DMS114 treated with DMSO at 0.1 percent for 48 hours (cell line): ENCODE data around the gene NRCAM.
A peak's percentile ranks its signal among the peaks of the same experiment; 100 is the strongest.

Source experiments
- DNase-seq: peaks from one replicate; lab custom pipeline; 2025; ENCODE audit not compliant: unreplicated experiment; lab: John Stamatoyannopoulos, UW

NRCAM gene

DNA sequence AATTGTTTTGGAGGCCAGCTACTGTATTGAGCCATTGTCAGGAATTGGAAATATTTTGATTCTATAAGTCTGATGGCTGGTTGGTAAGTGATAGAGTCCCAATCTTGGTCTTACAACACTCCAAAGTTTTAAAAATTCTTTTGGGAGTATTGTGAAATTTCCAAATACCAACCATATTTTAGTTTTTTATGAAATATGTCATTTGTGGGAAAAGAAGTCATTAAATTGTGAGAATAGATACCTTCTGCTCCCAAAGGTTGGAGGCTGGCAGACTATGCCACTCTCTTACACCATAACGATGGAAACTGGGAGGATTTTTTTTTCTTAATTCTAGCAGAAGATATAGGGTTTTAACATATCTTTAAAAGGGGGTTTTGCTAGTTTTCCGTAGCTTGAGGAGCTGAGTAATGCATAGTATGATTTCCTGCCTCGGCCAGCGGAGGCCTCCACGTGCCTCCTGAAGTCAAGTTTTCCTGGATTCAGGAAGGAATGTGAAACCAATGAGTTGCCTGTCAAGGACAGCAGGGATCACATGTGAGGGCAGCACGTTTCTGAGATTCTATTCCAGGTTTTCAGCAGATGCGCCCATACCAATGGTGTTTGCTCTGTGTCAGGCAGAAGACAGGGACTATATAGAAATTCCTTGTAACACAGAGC lies 233.9 kb downstream of the NRCAM start:
- DNase-seq: no peak

DNA sequence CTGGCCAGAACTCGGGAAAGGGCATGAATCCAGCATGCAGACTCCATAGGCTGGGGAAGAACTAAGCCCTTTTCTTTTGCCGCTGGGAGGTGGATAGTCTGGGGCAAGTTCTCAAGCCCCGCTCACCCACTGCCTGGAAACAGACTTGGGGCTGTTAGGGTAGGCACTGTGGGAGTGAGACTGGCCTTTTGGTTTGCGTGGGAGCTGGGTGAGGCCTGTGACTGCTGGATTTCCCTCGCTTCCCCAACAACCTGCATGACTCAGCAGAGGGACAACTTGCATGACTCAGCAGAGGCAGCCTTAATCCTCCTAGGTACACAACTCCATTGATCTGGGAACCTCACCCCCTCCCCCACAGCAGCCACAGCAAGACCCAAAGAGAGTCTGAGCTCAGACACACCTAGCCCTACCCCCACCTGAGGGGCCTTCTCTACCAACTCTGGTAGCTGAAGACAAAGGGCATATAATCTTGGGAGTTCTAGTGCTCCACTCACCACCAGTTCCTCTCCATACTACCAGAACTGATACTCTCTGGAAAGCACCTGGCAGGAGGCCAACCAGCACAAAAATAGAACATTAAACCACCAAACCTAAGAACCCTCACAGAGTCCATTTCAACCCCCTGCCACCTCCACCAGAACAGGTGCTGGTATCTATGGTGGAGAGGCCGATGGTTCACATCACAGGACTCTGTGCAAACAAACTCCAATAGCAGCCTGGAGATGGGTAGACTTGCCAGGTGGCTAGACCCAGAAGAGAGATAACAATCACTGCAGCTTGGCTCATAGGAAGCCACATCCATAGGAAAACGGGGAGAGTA lies 244.6 kb downstream of the NRCAM start:
- no peak for DNase-seq

DNA sequence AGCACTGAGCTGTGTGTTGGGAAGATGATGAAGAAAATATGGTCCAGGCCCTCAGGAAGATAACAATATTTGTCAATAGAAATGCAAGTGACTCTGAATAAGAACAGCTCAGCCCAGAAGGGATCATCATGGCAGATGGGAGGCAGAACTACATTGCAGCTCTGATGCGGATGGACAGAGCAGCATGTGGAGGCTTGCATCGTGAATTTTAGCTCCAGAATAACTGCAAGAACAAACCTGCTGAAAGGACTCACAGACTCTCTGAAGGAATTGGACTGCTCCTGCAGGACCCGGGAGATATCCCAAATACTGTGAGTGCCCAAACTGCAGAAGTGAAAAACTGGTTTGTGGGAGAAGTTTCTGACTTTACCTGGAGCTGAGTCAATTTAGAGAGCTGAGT lies 245.4 kb downstream of the NRCAM start:
- no peak for DNase-seq

DNA sequence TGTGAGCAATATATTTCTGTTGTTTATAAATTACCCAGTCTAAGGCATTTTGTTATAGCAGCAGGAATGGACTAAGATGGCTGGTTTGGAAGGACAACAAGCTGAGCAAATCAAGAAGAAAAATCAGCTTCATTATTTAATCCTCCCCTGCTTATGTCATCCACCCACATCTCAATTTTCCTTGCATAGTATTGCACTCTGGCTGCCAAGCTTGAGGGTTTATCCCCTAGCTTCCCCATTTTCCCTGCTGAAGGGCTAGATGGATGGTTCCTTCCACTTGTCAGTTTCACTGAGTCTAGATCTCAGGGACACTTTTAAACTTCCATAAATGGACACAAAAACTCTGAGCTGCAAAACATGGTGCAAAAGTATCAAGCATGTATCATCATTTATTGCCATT lies 250.9 kb downstream of the NRCAM start:
- no peak for DNase-seq

DNA sequence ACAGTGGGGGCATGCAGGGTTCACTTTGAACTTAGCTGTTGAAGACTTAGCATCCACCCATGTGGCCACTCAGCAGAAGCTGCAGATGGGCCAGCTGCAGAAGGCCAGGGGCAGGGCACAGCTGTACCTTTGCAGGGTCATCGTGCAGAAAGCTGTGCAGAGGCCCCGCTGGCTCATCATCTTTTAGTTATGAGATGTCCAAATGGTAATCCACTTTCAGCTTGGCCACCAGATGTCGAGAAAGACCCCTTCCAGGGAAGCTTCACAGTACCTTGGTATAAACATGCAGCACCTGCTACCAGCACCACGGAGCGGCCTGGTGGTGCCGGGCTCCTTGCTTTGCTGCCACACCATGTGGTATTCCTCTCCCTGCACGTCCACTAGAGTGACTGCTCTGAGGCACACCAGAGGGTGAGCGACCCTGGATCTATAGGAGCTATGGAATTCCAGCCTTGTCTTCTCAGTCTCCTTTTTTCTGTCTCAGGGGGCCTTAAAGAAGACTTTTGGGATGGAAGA lies 251.9 kb downstream of the NRCAM start:
- DNase-seq: no peak

DNA sequence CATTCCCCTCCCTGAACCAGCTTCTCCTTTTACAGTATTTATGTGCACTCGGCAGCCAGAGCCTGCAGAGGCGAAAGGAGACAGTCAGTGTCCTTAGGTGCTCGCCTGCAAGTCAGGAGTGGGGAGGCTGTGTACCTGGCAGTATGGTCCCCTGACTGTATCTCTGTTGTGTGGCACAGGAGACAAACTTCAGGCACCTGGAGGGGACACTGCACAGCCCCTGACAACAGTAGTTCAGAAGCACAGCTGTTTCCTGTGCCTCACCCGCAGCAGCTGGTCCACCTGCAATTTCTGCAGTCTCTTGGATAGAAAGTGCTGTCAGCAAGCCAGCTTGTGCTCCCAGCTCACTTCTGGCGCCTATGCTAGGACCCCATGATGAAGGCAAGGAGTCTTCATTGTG lies 252.7 kb downstream of the NRCAM start:
- DNase-seq: no peak

DNA sequence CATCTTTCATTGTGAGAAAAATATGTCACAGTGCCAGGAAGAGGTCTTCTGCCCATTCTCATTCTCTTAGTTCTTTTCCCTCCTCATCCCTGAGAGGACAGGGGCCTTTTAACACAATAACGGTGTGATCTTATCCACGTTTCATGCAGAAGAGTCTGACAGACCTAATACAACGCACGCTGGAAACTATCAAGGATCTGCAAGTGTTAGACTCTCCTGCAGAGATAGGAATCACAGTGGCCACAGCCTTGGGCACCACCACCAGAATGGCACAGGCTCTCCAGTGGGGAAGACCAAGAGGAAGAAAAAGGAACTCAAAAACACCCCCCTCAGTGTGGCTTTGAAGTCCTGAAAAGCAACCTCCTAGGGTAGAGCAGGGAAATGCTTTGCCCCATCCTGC lies 253.5 kb downstream of the NRCAM start:
- no peak for DNase-seq

DNA sequence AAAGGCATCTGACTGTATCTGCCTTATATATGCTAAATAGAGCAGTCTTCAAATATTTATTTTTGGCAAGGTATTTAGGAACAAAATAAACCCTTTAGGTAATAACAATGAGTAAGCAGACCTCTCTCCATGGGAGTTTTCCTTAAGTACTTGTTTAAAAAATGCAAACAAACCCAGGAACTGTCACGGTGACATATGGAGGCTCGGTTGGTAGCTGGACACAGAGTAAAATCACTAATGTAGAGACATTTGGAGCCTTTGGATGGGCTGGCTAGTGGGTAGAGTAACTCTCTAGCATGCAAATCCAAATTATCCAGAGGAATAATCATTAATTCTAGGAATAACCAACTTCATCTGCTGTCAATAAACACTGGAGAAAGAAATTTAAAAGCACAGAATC lies 254.5 kb downstream of the NRCAM start:
- DNase-seq: no peak

DNA sequence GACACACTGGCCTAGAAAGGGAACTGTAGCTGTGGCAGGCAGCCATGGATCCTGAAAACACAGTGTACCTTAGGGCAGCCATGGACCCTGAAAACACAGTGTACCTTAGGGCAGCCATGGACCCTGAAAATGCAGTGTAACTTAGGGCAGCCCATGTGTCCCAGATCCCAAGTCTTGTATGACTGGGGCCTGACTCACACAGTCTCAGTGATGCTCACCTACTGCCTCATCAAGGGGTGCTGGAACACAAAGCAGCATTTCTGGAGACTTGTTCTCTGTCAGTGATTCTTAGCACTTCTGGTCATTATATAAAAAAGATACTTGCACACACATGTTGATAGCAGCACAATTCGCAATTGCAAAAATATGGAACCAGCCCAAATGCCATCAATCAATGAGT lies 255.9 kb downstream of the NRCAM start:
- DNase-seq: no peak

DNA sequence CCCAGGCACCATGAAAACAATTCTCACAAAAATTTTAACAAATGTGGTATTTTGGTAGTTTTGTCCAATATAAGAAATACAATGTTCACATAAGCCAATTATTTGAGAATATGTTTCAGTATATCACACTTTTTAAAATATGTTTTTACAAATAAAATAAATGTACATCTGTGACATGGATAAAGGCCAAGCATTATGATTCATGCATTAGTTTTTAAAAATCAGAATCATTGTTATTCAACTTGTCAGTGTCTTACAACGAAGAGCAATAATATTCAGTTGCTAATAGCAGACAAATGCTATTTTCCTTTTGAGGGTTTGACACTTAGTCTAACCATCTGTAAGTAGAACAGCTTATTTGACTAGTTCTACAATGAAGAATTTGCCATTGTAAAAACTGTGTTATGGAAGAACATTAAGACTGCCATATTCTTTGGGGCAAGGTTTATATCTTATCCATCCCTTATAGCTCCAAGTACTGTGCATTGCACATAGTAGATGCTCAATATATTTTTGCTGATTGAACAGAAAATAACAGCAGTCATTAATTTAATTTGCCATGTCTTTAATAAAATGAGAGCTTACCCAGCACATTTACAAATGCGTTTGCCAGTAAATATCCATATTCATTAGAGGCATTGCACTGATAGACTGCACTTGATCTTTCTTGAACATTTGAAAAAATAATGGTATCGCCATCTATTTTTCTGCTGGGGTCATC lies 258.7 kb downstream of the NRCAM start:
- DNase-seq: no peak

DNA sequence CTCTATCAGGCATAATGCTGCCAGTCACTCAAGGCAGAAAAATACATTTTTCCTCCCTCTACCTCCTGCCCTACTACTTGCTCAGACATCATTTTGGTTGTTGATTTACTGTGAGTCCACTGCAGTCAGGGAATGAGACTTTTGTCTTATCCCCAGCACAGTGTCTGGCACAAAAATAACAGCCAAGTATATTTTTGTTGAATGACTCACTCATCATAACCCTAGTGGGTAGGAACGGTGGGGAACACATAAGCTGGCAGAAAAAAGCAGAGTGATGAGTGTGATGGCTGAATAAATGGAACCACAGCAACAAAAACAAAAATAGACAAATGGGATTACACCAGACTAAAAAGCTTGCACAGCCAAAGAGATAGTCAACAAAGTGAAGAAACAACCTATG lies 260.2 kb downstream of the NRCAM start:
- no peak for DNase-seq

DNA sequence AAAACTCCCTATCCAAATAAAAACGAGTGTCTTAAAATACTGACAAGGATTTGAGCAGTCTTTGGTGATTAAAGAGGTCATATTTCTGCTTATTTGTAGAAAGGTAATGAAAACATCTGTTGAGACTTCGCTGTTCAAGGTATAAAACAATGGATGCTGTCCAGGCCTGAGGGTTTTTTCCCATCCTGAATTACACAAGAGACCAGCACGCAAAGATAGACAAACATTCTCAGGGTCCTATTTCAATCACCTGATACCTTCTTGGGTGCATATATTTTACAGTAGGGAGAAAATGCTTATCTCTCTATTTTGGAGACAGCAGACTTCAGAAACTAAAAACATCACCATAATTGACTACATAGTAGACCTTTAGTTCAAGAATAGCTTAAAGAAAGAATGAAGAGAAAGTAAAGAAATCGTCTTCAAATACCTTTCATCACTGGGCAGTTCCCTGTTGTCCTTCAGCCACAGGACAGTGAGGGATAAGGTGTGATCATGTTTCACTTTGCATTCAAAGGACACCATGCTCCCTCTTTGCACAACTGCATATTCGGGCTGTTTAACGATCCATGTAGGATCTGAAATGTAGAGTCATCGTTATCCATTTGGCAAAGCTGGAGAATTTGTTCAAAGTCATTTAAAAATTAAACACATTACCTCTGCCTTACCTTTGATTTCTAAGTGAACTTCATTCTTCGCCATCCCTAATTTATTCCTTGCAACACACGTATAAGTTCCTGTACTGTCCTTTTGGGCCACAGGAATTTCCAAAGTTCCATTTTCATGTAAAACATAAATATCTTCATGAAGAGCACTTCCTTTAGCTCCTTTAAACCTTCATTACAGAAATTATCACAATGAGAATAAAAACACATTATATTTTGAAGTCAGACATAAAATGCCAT lies 262.4 kb downstream of the NRCAM start:
- DNase-seq: no peak

DNA sequence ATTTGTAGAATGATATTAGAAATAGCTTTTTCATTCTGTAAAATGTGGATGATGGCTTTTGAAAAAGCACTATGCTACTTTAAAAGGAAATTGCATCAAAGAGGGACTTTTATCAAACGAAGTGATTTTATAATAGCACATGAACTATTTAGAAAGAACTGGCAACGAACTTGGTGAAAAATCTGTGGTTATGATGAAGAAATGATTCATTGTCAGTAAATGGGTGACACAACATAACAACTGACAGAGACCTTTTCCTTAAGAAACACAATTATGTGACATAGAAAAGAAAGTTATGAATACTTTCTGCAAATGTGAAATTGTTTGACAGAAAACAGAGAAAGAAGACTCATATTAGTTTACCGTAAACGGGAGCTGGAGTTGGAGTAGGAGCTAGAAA lies 265.3 kb downstream of the NRCAM start:
- DNase-seq: no peak

DNA sequence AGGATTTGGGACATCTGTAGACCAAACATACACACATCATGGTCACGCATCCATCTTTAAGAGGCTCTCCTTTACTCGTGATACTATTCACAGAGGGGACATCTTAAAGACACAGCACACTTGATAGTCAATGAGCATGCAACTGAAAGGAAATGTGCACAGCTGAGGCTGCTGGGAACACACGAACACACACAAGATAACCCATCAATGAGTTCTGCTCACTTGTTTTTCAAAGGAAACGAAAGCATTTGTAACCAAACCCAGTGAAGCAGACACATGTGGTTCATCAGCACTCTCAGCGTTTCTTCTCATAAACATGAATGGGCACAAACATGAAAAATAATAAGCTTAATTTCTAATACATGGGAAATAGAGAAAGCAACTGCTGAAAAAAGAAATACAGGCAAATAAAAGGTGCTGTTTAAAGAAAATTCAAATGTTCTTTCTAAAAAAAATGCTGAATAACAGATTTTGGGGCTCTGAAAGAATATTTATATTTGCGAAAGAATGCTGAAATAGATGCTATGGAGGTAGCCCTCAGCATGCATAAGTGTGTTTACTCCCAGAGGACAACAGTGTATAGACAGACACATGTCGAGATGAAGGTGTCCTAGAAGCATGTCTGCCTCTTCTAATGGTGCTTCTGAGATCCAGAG lies 266.4 kb downstream of the NRCAM start:
- no peak for DNase-seq

DNA sequence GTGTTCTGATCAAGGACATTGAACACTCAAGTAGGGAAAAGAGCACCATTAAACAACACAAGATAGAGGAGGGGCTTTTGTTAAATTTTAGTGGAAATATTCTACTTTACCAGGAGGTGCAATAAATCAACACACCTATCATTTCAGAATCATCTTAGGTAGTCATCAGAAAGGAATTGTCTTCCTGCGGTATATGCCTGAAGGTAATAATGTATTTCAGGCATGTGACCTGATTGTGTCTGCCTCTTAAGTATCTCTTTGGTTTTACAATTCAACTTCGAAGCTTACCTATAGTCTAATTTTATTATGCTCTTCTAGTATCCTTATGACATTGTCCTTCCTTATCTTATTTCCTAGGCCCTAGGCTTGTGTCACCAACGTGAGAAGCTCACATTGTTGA lies 267.5 kb downstream of the NRCAM start:
- DNase-seq: no peak

DNA sequence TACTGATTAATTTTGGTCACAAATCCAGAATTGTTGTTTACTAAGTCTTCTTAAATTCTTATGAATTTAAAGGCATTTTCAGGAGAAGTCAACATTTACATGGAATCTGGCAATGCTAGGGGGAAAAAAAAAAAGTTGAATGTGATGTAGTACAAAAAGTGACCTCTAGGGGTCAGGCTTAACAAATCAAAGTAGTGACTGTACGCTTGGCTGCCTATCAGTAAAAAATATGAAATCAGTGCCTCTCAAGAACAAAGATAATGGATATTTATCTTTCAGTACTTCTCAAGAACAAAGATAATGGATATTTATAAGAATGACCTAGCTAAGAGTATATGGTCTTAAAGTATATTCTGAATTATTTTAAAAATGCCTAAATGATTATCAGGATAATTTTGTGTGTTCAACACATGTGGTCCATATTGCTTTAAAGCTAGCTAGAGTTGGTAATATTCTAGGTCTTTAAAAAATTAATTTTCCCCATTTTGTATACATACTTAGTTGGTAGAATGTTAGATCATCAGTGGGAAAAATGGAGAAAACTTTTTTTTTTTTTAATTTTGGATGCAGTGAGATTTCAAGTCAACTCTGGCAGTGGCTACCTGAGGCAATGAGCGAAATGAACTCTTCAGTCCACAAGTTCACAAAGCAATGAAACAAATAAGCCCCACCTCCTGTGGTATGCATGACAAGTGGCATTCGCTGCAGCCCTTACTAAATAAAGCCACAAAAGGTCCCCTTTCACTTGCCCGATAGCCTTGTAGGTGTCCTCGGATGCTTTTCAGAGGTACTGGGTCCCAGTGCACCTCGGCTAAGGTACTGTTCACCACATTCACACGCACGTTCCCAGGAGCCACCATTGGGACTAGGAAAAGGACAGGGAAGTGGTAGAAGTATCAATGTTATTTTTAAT lies 274.9 kb downstream of the NRCAM start:
- peak; percentile 39 for DNase-seq

DNA sequence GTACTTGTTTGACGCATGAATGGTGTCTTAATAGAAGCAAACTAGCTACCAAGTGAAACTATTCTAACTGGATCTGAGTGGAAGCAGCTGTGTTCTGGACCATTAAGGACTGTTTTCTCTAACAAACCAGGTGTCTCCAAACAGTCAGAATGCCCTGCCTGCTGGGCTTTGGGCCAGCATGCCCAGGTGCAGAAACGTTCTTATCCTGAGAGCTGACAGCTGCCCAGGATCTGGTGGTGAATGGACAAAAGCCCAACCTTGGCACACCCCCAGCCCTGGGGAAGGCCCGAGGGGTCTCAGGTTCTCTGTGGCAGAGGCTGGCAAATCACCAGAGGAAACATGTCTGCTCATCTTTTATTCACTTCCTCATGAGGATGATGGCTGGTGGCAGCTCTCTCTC lies 277.8 kb downstream of the NRCAM start:
- no peak for DNase-seq

DNA sequence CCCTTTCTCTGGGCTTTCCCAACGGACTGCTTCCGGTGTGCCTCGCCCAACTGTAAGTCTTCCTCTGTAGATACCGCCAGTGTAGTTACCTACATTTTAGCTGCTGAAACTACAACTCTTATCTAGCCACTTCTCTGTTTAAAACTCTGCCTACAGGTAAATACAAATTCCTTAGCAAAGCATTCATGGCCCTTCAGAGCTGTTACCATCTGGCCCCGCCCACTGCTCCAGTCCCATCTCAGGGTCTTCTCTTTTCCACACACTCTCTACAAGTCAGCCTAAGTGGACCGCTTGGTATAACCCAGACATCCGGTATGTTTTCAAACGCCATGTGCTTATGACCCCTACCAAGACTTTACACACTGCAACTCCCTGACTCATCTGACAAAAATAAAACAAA lies 285.1 kb downstream of the NRCAM start:
- DNase-seq: no peak

DNA sequence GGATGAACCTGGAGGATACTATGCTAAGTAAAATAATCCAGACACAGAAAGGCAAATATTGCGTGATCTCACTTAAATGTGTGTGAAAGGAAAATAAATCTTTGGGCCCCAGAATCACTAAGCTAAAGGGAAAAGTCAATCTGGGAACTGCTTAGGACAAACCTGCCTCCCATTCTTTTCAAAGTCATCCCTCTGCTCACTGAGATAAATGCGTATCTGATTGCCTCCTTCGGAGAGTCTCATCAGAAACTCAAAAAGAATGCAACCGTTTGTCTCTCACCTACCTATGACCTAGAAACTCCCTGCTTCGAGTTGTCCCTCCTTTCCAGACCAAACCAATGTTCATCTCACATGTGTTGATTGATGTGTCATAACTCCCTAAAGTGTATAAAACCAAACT lies 286.0 kb downstream of the NRCAM start:
- DNase-seq: no peak
